ENCODE data around the gene PHTF1. TPM values are rescaled to one million over a fixed set of nuclear protein-coding genes. Genes with fewer than 3 reads are reported as not detected.
A peak's percentile ranks its signal among the peaks of the same experiment; 100 is the strongest.

Gene PHTF1
- total RNA-seq, 4 donors from 2014 or later, result 1.5 to 17.8 (median 6.9) TPM

DNA sequence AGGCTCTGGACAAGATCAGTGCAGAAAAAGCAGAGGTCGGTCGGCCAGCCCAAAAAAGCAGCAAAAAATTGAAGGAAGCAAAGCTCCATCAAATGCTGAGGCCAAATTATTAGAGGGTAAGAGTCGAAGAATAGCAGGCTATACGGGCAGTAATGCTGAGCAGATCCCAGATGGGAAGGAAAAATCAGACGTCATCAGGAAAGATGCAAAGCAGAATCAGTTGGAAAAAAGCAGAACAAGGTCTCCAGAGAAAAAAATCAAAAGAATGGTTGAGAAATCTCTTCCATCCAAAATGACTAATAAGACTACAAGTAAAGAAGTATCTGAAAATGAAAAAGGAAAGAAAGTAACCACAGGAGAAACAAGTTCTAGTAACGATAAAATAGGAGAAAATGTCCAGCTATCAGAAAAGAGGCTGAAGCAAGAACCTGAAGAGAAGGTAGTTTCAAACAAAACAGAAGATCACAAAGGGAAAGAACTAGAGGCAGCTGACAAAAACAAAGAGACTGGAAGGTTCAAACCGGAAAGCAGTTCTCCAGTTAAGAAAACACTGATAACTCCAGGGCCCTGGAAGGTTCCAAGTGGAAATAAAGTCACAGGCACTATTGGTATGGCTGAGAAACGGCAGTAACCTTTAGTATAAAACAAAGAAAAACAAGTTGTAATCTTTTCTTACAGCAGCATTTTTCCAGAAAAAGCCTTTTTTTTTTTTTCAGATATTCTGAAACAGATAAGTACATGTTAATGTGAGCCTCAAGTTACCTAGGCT lies 75.7 kb downstream of the PHTF1 start:
- H3K27me3 ChIP-seq, result no peaks in the 10 kb centered on the region
- TF ChIP-seq POLR2A (IDR thresholded peaks at IDR 0.05), result no peak
- TF ChIP-seq EP300 (IDR thresholded peaks at IDR 0.05; ENCODE audit: low read depth), result no peak
- no peak for TF ChIP-seq POLR2AphosphoS5 (IDR thresholded peaks at IDR 0.05)
- TF ChIP-seq CTCF (IDR thresholded peaks at IDR 0.05), result no peak
- H3K27ac ChIP-seq, result peak overlapping the region; percentile 32 to 71 (median 56)
- H3K9me3 ChIP-seq, result no peaks in the 10 kb centered on the region
- H3K4me1 ChIP-seq, result peaks cover 0 to 11% (median 3%) of the 10 kb centered on the region in 4 donors
- DNase-seq, result no peak
- H3K4me3 ChIP-seq, result no peak overlapping the region
- WGBS, 2 donors (ENCODE audit: low coverage in 1 of 2), result 61 to 66% methylated on average over 7 to 8 of the region's 8 CpGs
- intact Hi-C loops (cut with DNase I; ENCODE audit: low total_unique reads) (no loop called here), in situ Hi-C loops (cut with MboI; ENCODE audit: low pct_ligation_motif_present in 1 of 4, low pct_unique_long_range_greater_than_20kb in 1 of 4, low sequenced_read_pairs in 3 of 4) (loop anchor here (10.0 to 25.0 kb wide), 3 partner anchors 539 to 571 kb away; no protein-coding TSS in a partner anchor)
- H3K36me3 ChIP-seq, result peaks cover 0 to 8% (median 2%) of the 10 kb centered on the region in 4 donors

- H3K4me3 ChIP-seq, result no peak overlapping the region
- peaks cover 0 to 20% (median 3%) of the 10 kb centered on the region in 4 donors for H3K4me1 ChIP-seq
- H3K9me3 ChIP-seq, result no peaks in the 10 kb centered on the region
- no peak for DNase-seq
- H3K27ac ChIP-seq, result no peak overlapping the region
- TF ChIP-seq POLR2AphosphoS5 (IDR thresholded peaks at IDR 0.05) (no peak), CTCF (IDR thresholded peaks at IDR 0.05) (no peak), EP300 (IDR thresholded peaks at IDR 0.05; ENCODE audit: low read depth) (no peak), POLR2A (IDR thresholded peaks at IDR 0.05) (no peak)
- no peaks in the 10 kb centered on the region for H3K27me3 ChIP-seq
- peaks cover 0 to 8% (median 2%) of the 10 kb centered on the region in 4 donors for H3K36me3 ChIP-seq
- WGBS, 2 donors (ENCODE audit: low coverage in 1 of 2), result 86 to 91% methylated on average over 7 of the region's 7 CpGs
- intact Hi-C loops (cut with DNase I; ENCODE audit: low total_unique reads) (no loop called here), in situ Hi-C loops (cut with MboI; ENCODE audit: low pct_ligation_motif_present in 1 of 4, low pct_unique_long_range_greater_than_20kb in 1 of 4, low sequenced_read_pairs in 3 of 4) (loop anchor here (10.0 to 25.0 kb wide), 3 partner anchors 537 to 569 kb away; no protein-coding TSS in a partner anchor)
Measured at GRCh38 chr1:113681596-113682337, 77.5 kb downstream of the PHTF1 start.

DNA sequence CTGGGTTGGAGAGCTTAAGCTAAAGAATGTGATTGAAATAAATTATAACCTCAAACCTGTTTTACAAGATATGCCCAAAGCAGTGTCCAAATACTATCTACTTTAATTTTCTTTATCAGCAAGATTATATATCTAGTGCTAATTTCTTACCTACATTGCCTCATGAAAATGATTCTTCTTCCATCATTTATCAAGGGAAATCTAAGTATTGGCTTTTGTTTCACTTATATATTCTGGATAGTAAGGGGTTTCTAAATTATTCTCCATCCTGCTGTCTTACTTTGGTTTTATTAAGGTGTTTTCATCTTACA lies 81.2 kb downstream of the PHTF1 start:
- intact Hi-C loops (cut with DNase I; ENCODE audit: low total_unique reads), result loop anchor here (5.0 kb wide), 1 partner anchor 536 kb away; no protein-coding TSS in a partner anchor
- in situ Hi-C loops (cut with MboI; ENCODE audit: low pct_ligation_motif_present in 1 of 4, low pct_unique_long_range_greater_than_20kb in 1 of 4, low sequenced_read_pairs in 3 of 4), result loop anchor here in 1 of 4 donors (25.0 kb wide), 1 partner anchor 566 kb away; no protein-coding TSS in a partner anchor

More for the DNA sequence above, 81.2 kb downstream of the PHTF1 start:
- Histone ChIP-seq H3K9me3 (no peaks in the 10 kb centered on the region), H3K27me3 (no peaks in the 10 kb centered on the region), H3K36me3 (peaks cover 0 to 8% (median under 1%) of the 10 kb centered on the region in 4 donors), H3K4me1 (peaks cover 0 to 9% (median under 1%) of the 10 kb centered on the region in 4 donors), H3K4me3 (no peak overlapping the region), H3K27ac (no peak overlapping the region)
- no peak for TF ChIP-seq EP300 (IDR thresholded peaks at IDR 0.05; ENCODE audit: low read depth)
- no peak for TF ChIP-seq CTCF (IDR thresholded peaks at IDR 0.05)
- no peak for TF ChIP-seq POLR2AphosphoS5 (IDR thresholded peaks at IDR 0.05)
- TF ChIP-seq POLR2A (IDR thresholded peaks at IDR 0.05), result no peak
- no peak for DNase-seq
